Peyer's patch (tissue), 4 donors: ENCODE measurements around the gene CD74. TPM values are rescaled to one million over a fixed set of nuclear protein-coding genes. Genes with fewer than 3 reads are reported as not detected.

Experiments
- DNase-seq, 3 donors: peaks; one replicate each; pipeline ENCODE4 v3.0.0-alpha.2; 2017 to 2019
- H3K27ac ChIP-seq, 4 donors: fragments of 200-600 bp; sonication (generic); one replicate each; pipeline ENCODE4 v1.5.1; 2016 to 2019
- H3K27me3 ChIP-seq, 2 donors: fragments of 200-600 bp; sonication (generic); one replicate each; pipeline ENCODE4 v1.5.1; 2019
- H3K36me3 ChIP-seq, 3 donors: fragments of 200-600 bp; sonication (generic); one replicate each; pipeline ENCODE4 v1.5.1; 2016 to 2019
- H3K4me1 ChIP-seq, 4 donors: fragments of 200-600 bp; sonication (generic); one replicate each; pipeline ENCODE4 v1.5.1; 2016 to 2019
- H3K4me3 ChIP-seq, 4 donors: fragments of 200-600 bp; sonication (generic); 1 replicate in 3 of 4; 2 replicates in 1 of 4; pipeline ENCODE4 v1.5.1; 2016 to 2019; ENCODE audit warnings: mild to moderate bottlenecking in 1 of 4
- H3K9me3 ChIP-seq, 4 donors: fragments of 200-600 bp; sonication (generic); one replicate each; pipeline ENCODE4 v1.5.1; 2016 to 2019; ENCODE audit warnings: mild to moderate bottlenecking in 1 of 4
- CTCF ChIP-seq, 6 experiments: fragments of 450-650 bp in 4 of 6; fragments of 200-600 bp in 2 of 6; sonication (generic) in 1 of 6; IDR thresholded peaks; one replicate each; pipeline ENCODE4 v1.5.1; 2017 to 2019; ENCODE audit warnings: antibody characterized with exemption in 6 of 6, mild to moderate bottlenecking in 3 of 6, moderate library complexity in 1 of 6
- POLR2A ChIP-seq, 2 donors: fragments of 450-650 bp; IDR thresholded peaks; one replicate each; pipeline ENCODE4 v1.5.1; 2017; ENCODE audit warnings: antibody characterized with exemption in 2 of 2, mild to moderate bottlenecking in 2 of 2, moderate library complexity in 2 of 2
- total RNA-seq, 4 donors: library from RNA; depleted of rRNA; stranded (reverse); fragments of >200 nt; gene quantifications; one replicate each; pipeline ENCODE4 v1.1.0, GENCODE V29; 2016

CD74 gene
- total RNA-seq, 4 donors from 2014 or later, result 759 to 2,006 (median 1,183) TPM

DNA sequence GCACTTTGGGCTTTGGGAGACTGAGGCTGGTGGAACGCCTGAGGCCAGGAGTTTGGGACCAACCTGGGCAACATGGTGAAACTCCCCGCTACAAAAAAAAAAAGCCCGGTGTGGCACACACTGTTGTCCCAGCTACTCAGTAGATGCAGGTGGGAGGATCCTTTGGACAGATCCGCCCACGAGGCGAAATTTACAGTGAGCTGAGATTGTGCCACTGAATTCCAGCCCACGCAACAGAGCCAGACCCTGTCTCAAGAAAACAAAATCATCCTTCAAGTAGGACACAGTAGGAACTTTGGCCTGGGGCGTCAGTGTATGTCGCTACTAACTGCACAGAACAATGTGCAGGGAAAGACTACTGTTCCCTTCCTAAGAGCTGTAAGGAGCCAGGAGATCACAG is 32.1 kb upstream of the CD74 start:
- no peaks in the 10 kb centered on the region for H3K27me3 ChIP-seq
- H3K9me3 ChIP-seq, result no peaks in the 10 kb centered on the region
- TF ChIP-seq CTCF (IDR thresholded peaks at IDR 0.05), result no peak
- no peak for TF ChIP-seq POLR2A (IDR thresholded peaks at IDR 0.05)
- DNase-seq, result no peak
- peaks cover 0 to 48% (median 0%) of the 10 kb centered on the region in 3 donors for H3K36me3 ChIP-seq
- H3K27ac ChIP-seq, result no peak overlapping the region
- H3K4me3 ChIP-seq, result no peak overlapping the region
- H3K4me1 ChIP-seq, result peaks cover 0 to 14% (median 7%) of the 10 kb centered on the region in 4 donors

GRCh38 chr5:150443242-150444075 is 30.7 kb upstream of the CD74 start:
- Histone ChIP-seq H3K27me3 (no peaks in the 10 kb centered on the region), H3K27ac (no peak overlapping the region), H3K9me3 (no peaks in the 10 kb centered on the region), H3K36me3 (peaks cover 0 to 48% (median 0%) of the 10 kb centered on the region in 3 donors), H3K4me1 (peaks cover 0 to 14% (median 6%) of the 10 kb centered on the region in 4 donors), H3K4me3 (no peak overlapping the region)
- DNase-seq, result no peak
- TF ChIP-seq CTCF (IDR thresholded peaks at IDR 0.05) (no peak), POLR2A (IDR thresholded peaks at IDR 0.05) (no peak)

GRCh38 chr5:150442699-150443080 is 30.0 kb upstream of the CD74 start:
- H3K4me3 ChIP-seq, result no peak overlapping the region
- TF ChIP-seq CTCF (IDR thresholded peaks at IDR 0.05), result no peak
- TF ChIP-seq POLR2A (IDR thresholded peaks at IDR 0.05), result no peak
- no peaks in the 10 kb centered on the region for H3K27me3 ChIP-seq
- no peak overlapping the region for H3K27ac ChIP-seq
- H3K9me3 ChIP-seq, result no peaks in the 10 kb centered on the region
- H3K36me3 ChIP-seq, result peaks cover 0 to 45% (median 0%) of the 10 kb centered on the region in 3 donors
- H3K4me1 ChIP-seq, result peaks cover 0 to 6% (median 3%) of the 10 kb centered on the region in 4 donors
- no peak for DNase-seq

- Histone ChIP-seq H3K4me1 (no peaks in the 10 kb centered on the region), H3K9me3 (no peaks in the 10 kb centered on the region), H3K27ac (no peak overlapping the region), H3K27me3 (no peaks in the 10 kb centered on the region), H3K4me3 (no peak overlapping the region), H3K36me3 (peaks cover 0 to 39% (median 0%) of the 10 kb centered on the region in 3 donors)
- TF ChIP-seq POLR2A (IDR thresholded peaks at IDR 0.05), result no peak
- TF ChIP-seq CTCF (IDR thresholded peaks at IDR 0.05), result no peak
- no peak for DNase-seq
Observed at GRCh38 chr5:150441813-150442698, 29.3 kb upstream of the CD74 start.

GRCh38 chr5:150440948-150441812 is 28.5 kb upstream of the CD74 start:
- no peak for DNase-seq
- TF ChIP-seq CTCF (IDR thresholded peaks at IDR 0.05) (no peak), POLR2A (IDR thresholded peaks at IDR 0.05) (no peak)
- Histone ChIP-seq H3K36me3 (peaks cover 0 to 30% (median 0%) of the 10 kb centered on the region in 3 donors), H3K27ac (no peak overlapping the region), H3K27me3 (no peaks in the 10 kb centered on the region), H3K9me3 (no peaks in the 10 kb centered on the region), H3K4me3 (no peak overlapping the region), H3K4me1 (peaks cover 0 to 5% (median 0%) of the 10 kb centered on the region in 4 donors)
